Measurements from ENCODE around the gene LHX4.

The LHX4 gene

DNA sequence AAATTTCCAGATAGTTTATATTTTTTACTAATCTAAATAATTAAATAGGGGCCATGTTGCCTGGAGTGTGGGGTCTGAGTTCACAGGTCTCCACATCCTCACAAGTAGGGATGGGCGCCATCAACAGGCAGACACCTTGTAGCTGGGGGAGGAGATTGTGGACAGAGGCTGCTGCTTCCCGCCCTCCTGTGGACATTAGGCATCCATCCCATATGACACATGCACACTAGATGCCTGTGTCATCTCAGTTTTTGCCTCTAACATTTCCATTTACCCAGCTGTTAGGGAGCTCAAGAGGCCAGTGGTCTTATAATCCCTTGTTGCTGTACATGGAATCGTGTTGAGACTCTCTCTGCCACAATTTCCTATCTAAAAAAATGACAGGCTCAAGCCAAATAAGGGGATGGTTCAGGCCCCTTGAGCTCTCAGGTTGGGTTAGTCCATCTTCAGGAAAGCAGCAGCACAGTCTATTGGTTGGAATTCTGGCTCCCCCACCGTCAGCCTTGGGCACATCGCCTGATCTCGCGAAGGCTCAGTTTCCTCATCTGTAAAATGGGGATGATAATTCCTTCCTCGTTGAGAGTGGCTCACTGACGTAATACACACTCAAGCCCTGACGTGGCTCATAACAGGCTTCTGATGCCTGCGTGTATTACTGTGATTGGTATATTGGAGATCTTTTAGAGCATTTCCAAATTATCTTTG is 13.6 kb downstream of the LHX4 start:
- TF ChIP-seq, protein P1, sequence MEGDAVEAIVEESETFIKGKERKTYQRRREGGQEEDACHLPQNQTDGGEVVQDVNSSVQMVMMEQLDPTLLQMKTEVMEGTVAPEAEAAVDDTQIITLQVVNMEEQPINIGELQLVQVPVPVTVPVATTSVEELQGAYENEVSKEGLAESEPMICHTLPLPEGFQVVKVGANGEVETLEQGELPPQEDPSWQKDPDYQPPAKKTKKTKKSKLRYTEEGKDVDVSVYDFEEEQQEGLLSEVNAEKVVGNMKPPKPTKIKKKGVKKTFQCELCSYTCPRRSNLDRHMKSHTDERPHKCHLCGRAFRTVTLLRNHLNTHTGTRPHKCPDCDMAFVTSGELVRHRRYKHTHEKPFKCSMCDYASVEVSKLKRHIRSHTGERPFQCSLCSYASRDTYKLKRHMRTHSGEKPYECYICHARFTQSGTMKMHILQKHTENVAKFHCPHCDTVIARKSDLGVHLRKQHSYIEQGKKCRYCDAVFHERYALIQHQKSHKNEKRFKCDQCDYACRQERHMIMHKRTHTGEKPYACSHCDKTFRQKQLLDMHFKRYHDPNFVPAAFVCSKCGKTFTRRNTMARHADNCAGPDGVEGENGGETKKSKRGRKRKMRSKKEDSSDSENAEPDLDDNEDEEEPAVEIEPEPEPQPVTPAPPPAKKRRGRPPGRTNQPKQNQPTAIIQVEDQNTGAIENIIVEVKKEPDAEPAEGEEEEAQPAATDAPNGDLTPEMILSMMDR (conservative IDR thresholded peaks at IDR 0.05; ENCODE audit: low read length), result no peak
- no peak for DNase-seq (ENCODE audit: low read depth)
- no peak overlapping the region for H3K4me3 ChIP-seq (ENCODE audit: low read length)

DNA sequence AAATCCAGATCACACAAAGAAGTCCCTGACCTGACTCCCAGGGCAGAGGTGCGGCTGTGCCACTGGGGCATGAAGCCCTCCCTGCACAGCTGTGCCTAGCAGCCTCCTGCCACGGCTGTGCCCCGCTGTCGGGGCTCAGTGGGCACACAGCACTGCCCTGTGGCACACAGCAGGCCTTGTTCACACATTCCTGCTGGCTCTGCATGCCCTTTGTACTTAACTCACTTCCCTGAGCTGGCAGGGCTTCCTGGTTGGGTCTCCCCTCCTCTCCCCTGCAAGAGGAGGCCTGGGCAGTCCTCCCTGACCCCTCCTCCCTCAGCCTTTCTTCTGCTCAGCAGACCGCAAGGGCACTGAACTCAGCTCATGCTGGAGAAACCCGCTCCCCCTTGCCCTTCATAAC is 14.8 kb downstream of the LHX4 start:
- no peak for DNase-seq (ENCODE audit: low read depth)
- no peak overlapping the region for H3K4me3 ChIP-seq (ENCODE audit: low read length)
- TF ChIP-seq, protein P1 (conservative IDR thresholded peaks at IDR 0.05; ENCODE audit: low read length), result no peak

DNA sequence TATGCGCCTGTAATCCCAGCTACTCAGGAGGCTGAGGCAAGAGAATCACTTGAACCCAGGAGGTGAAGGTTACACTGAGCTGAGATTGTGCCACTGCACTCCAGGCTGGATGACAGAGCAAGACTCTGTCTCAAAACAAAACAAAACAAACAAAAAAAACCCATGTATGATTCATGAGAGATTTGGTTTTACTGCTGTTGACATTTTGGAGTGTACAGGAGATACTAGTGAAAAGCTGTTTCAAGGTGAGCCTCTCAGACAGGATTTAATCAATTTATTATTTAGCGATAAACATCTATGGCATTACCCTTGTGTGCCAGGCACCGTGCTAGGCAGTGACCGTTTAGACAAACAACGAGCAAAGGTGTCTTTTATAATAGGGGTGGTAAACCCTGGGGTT is 16.5 kb downstream of the LHX4 start:
- no peak for DNase-seq (ENCODE audit: low read depth)
- TF ChIP-seq, protein P1 (conservative IDR thresholded peaks at IDR 0.05; ENCODE audit: low read length), result no peak
- no peak overlapping the region for H3K4me3 ChIP-seq (ENCODE audit: low read length)

DNA sequence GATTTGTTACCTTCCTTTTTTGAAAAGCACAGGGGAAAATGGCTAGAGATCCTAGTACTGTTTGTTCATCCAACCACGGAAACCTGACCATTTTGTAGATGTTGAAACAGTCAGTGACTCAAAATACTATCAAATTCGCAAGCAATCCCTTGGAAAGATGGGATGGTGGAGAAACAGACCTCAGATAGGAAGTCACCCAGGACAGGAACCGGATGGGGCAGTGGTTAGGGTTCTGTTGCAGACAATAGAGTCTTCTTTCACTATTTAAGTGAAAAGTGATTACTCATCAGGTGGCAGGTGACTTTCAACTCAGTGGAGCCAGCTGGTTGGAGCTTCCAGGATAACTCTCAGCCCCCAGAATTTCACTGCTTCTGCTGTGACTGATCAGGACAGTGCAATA is 17.0 kb downstream of the LHX4 start:
- TF ChIP-seq, protein P1 (conservative IDR thresholded peaks at IDR 0.05; ENCODE audit: low read length), result no peak

DNA sequence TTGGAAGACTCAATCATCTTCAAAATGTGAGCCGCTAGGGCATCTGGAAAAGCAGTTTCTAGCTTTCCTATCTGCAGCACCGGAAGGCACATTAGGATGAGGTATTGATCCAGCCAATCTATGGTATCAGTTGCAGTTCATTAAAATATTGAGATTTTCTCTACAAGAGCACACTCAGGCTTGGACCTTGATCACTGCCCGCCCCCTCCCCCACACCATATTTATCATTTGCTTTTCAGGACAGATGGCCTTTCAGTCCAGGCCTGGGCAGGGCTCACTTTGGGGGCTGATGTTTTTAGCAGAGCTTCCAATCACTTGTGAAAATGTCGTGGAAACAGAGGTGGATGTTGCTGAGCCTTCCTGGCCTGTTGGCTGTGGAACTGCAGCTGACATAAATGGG is 17.5 kb downstream of the LHX4 start:
- no peak overlapping the region for H3K4me3 ChIP-seq (ENCODE audit: low read length)
- no peak for DNase-seq (ENCODE audit: low read depth)
- TF ChIP-seq, protein P1 (conservative IDR thresholded peaks at IDR 0.05; ENCODE audit: low read length), result no peak

More for the DNA sequence above, 17.0 kb downstream of the LHX4 start:
- no peak overlapping the region for H3K4me3 ChIP-seq (ENCODE audit: low read length)
- DNase-seq (ENCODE audit: low read depth), result no peak

DNA sequence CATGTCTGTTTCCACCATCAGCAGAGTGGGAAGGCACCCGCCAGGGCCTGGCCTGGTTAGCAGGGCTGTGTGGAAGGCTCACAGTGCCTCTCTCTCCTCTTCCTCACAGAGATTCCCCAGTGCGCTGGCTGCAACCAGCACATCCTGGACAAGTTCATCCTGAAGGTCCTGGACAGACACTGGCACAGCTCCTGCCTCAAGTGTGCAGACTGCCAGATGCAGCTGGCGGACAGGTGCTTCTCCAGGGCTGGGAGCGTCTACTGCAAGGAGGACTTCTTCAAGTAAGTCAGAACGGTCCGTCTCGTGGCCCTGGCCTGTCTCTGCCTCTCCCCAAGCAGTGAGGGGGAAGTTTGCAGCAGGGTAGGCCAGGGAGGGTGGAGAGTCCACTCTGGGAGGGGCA is 18.1 kb downstream of the LHX4 start:
- TF ChIP-seq, protein P1 (conservative IDR thresholded peaks at IDR 0.05; ENCODE audit: low read length), result no peak

More for the DNA sequence above, 18.1 kb downstream of the LHX4 start:
- no peak overlapping the region for H3K4me3 ChIP-seq (ENCODE audit: low read length)
- DNase-seq (ENCODE audit: low read depth), result no peak

All from AG10803 (cell line).